HTR-8/SVneo (cell line): ENCODE measurements around the gene HNRNPD.
"Not testable (repeated sequence)": the region's sequence is repeated elsewhere in the genome, so short reads cannot be mapped to it uniquely, and the experiment has no call there.

ENCODE experiments used
- DNase-seq: peaks from one replicate; pipeline ENCODE4 v3.0.0; 2011; ENCODE audit warnings: low spot score, mixed read lengths; ENCODE audit not compliant: insufficient read length
- FAIRE-seq: peaks from 2 replicates; lab custom pipeline; 2011; peaks lifted over from hg19 to GRCh38; lab: Jason Lieb, UNC

The HNRNPD gene

DNA sequence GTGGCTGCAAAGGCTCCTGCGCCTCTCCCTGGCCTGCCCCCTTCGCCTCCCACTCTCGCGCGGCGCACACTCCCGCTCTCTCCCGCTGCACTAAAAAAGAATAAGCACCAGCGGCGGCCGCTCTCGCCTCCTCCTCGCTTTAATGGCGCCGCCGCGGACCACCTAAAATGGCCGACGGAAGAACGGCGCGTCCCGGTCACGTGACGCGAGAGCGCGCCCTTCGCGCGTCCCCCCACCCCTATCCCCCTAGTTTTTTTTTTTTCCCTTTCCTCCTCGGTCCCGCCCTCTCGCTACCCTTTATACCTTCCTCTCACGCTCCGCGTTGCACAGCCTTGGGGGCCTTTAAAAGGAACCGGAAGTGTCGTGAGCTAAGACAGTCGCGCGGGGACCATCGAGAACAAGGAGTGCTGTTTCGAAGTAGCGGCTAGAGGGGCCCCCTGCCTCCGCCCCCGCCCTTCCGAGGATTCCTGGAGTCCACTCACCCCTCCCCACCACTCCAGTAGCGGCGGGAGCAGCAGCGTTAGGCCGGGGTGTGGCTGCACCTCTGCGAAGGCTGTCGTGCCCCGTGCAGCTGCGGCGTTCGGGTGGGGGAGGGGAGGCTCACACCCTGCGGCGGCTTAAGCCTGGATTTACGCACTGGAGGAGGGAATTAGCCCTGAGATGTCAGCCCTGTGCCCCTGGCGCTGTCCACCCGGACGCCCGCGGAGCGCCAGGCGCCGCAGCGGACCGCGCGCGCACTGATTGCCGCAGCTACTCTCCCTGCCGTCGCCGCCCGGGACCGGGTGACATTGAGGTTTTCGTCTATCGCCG lies at the start of gene HNRNPD:
Gene HNRNPD, minus strand, starts transcription at position 176 of the 810 bp plus-strand sequence. CDS start 313 bp downstream, outside the sequence.
- FAIRE-seq, result peak; percentile 76

GRCh38 chr4:82422616-82423015 lies 48.8 kb upstream of the HNRNPD start:
- FAIRE-seq (no peak), DNase-seq (no peak)

More for the DNA sequence above, at the start of gene HNRNPD:
- peak; percentile 83 for DNase-seq

GRCh38 chr4:82421796-82422560 lies 48.2 kb upstream of the HNRNPD start:
- FAIRE-seq, result no peak
- DNase-seq, result no peak

DNA sequence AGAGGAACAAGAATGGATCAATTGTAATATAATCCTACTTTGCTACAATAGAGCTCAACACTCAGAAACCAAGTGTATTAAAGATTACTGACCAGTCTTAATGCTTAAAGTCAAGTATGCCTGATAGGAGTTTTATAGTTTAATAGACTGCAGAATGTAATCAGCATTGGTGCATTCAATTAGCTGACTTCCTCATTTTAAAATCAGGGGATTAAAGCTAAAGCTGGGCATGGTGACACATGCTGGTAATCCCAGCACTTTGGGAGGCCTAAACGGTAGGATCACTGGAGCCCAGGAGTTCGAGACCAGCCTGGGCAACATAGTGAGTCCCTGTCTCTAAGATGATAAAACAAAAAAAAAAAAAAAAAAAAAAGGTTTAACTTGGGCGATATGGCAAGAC lies 45.7 kb upstream of the HNRNPD start:
- DNase-seq (no peak), FAIRE-seq (no peak)

- FAIRE-seq (no peak), DNase-seq (no peak)
Observed at GRCh38 chr4:82415922-82416365, 42.2 kb upstream of the HNRNPD start.

DNA sequence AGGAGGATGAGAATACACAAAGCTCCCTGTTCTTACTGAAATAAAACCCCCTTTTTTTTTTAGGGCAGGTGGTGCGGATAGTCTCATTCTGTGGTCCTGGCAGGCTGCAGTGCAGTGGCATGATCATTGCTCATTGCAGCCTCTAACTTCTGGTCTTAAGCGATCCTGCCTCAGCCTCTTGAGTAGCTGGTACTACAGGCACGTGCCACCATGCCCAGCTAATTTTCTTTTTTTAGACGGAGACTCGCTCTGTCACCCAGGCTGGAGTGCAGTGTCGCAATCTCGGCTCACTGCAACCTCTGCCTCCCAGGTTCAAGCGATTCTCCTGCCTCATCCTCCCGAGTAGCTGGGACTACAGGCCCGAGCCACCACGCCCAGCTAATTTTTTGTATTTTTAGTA lies 41.3 kb upstream of the HNRNPD start:
- not testable (repeated sequence) for FAIRE-seq, DNase-seq

DNA sequence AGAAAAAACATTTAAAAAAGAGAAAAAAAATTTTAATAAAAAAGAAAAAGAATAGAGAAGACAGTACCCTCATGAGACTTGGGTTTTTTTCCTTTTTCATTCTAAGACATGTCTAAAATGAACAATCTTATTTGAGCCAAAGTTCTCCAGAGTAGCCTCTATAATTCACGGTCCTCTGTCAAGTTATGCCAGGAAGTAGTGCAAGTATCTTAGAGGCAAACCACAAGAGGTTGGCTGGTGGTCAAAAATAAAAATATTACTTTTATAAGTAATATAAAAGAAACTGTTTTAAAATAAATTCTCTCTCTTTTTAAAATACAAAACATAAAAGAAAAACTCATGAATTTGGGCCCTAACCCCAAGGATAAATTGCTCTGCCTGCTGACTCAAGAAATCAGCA lies 29.9 kb upstream of the HNRNPD start:
- FAIRE-seq (no peak), DNase-seq (no peak)

- FAIRE-seq (no peak), DNase-seq (no peak)
Observed at GRCh38 chr4:82402196-82402775, 28.5 kb upstream of the HNRNPD start.

DNA sequence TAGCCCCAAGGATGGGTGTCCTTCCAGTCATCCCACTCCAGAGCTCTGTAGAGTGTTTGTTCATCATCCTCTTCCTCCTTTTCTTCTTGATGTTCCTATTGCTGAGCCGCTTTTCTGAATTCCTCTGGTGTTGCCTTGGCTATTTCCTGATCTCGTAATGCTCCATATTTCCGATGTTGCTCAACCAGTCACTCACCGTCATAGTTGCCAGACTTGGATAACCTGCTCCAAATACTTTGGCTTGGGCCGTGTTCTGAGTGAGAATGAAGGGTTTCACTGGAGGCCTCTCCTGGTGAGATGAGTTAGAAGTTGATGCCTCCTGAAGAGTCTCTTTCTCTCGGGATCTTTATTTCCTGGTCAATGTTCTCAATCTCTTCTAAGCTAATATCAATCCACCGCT lies 27.8 kb upstream of the HNRNPD start:
- FAIRE-seq, result no peak
- DNase-seq, result no peak

DNA sequence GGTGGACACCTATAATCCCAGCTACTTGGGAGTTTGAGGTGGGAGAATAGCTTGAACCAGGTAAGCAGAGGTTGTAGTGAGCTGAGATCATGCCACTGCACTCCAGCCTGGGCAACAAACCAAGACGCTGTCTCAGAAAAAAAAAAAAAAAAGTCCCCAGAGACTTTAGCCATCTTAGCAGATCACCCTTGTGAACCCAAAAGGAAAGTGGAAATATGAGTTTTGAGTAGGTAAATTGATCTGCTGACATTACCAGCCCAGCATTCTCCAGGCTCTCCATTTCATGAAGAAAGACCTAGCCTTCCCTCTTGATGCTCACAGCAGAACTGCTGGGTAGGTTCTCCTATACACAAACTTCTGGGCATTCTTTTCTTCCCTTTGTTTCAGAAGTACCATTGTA lies 24.5 kb upstream of the HNRNPD start:
- FAIRE-seq (no peak), DNase-seq (no peak)

DNA sequence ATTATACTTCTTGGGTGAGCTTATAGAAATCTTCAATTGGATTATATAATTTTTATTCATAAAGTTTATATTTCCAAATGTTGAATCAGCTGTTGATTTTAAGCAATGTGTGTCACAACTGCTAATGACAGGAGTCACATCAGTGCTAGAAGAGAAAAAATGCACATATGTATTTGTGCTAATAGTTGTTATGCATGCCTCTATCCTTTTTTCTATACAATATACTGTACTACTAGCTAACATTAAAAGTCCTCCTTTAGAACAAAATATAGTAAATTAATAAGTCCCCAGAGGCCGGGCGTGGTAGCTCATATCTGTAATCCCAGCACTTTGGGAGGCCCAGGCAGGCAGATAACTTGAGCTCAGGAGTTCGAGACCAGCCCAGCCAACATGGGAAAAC lies 23.7 kb upstream of the HNRNPD start:
- DNase-seq (no peak), FAIRE-seq (no peak)

GRCh38 chr4:82394896-82395295 lies 21.1 kb upstream of the HNRNPD start:
- no peak for FAIRE-seq
- DNase-seq, result no peak

GRCh38 chr4:82390061-82390460 lies 16.3 kb upstream of the HNRNPD start:
- FAIRE-seq, DNase-seq: not testable (repeated sequence)

GRCh38 chr4:82388405-82388804 lies 14.6 kb upstream of the HNRNPD start:
- DNase-seq (no peak), FAIRE-seq (no peak)

DNA sequence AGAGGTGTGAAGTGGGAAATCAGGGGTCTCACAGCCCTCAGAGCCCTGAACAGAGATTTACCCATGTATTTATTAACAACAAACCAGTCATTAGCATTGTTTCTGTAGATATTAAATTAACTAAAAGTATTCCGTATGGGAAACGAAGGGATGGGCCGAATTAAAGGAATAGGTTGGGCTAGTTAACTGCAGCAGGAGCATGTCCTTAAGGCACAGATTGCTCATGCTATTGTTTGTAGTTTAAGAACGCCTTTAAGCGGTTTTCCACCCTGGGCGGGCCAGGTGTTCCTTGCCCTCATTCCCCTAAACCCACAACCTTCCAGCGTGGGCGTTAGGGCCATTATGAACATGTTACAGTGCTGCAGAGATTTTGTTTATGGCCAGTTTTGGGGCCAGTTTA lies 12.5 kb upstream of the HNRNPD start:
- DNase-seq, FAIRE-seq: not testable (repeated sequence)

- DNase-seq, result no peak
- no peak for FAIRE-seq
Observed at GRCh38 chr4:82382751-82383150, 9.0 kb upstream of the HNRNPD start.

- FAIRE-seq (no peak), DNase-seq (no peak)
Observed at GRCh38 chr4:82381661-82382296, 8.0 kb upstream of the HNRNPD start.

GRCh38 chr4:82381235-82381634 lies 7.4 kb upstream of the HNRNPD start:
- FAIRE-seq, result no peak
- DNase-seq, result no peak

GRCh38 chr4:82380831-82381230 lies 7.0 kb upstream of the HNRNPD start:
- FAIRE-seq, result no peak
- DNase-seq, result no peak

DNA sequence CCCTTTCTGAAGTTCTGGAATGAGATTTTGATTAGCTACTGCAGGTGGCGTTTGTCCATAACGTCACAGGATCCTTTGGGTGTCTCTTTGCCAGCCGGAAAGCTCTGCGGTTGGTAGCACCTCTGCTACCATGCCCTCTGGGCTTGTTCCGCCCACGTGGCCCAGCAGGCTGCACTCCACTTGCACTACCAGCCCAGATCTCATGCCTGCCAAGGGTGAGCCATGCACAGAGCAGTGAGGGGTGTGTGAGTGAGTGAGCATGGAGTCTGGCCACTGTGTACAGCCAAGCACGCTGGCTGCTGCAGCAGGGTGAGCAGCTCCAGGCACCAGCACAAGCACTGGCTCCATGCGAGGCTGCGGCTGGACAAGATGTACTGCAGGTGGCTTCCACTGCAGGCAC lies 6.6 kb upstream of the HNRNPD start:
- DNase-seq, result no peak
- FAIRE-seq, result no peak
